ENCODE data around the gene PHF20.
A peak's percentile ranks its signal among the peaks of the same experiment; 100 is the strongest.
"Not testable (repeated sequence)": the region's sequence is repeated elsewhere in the genome, so short reads cannot be mapped to it uniquely, and the experiment has no call there.

Gene PHF20

GRCh38 chr20:35739294-35740163, 32.3 kb upstream of the PHF20 start:
- peak; percentile 92 for DNase-seq (ENCODE audit: low spot score)

- peak; percentile 100 for DNase-seq (ENCODE audit: low spot score)
Observed at GRCh38 chr20:35741892-35742740, 29.7 kb upstream of the PHF20 start, which contains the start of gene RBM39. Gene RBM39, minus strand, starts transcription at chr20:35742260. Its CDS starts 1,386 bp downstream, at chr20:35740874.

GRCh38 chr20:35742741-35743523, 28.9 kb upstream of the PHF20 start:
- DNase-seq (ENCODE audit: low spot score), result peak; percentile 71

GRCh38 chr20:35743693-35744491, 27.9 kb upstream of the PHF20 start:
- DNase-seq (ENCODE audit: low spot score), result no peak

- DNase-seq (ENCODE audit: low spot score), result not testable (repeated sequence)
Observed at GRCh38 chr20:35744492-35744841, 27.3 kb upstream of the PHF20 start.

- DNase-seq (ENCODE audit: low spot score), result no peak
Observed at GRCh38 chr20:35750611-35751010, 21.2 kb upstream of the PHF20 start.

- DNase-seq (ENCODE audit: low spot score), result no peak
Observed at GRCh38 chr20:35756404-35756803, 15.4 kb upstream of the PHF20 start.

- no peak for DNase-seq (ENCODE audit: low spot score)
Observed at GRCh38 chr20:35757098-35757705, 14.6 kb upstream of the PHF20 start.

GRCh38 chr20:35761548-35761947, 10.3 kb upstream of the PHF20 start:
- not testable (repeated sequence) for DNase-seq (ENCODE audit: low spot score)

GRCh38 chr20:35762461-35762860, 9.4 kb upstream of the PHF20 start:
- DNase-seq (ENCODE audit: low spot score), result no peak

GRCh38 chr20:35764936-35765335, 6.9 kb upstream of the PHF20 start:
- DNase-seq (ENCODE audit: low spot score), result not testable (repeated sequence)

- DNase-seq (ENCODE audit: low spot score), result no peak
Observed at GRCh38 chr20:35766843-35767242, 5.0 kb upstream of the PHF20 start.

GRCh38 chr20:35767683-35768481, 3.9 kb upstream of the PHF20 start:
- no peak for DNase-seq (ENCODE audit: low spot score)

- peak; percentile 99 for DNase-seq (ENCODE audit: low spot score)
Observed at GRCh38 chr20:35768731-35769664, 2.8 kb upstream of the PHF20 start.

- DNase-seq (ENCODE audit: low spot score), result no peak
Observed at GRCh38 chr20:35771367-35771688, 487 bp upstream of the PHF20 start.

- DNase-seq (ENCODE audit: low spot score), result peak; percentile 32
Observed at GRCh38 chr20:35772563-35773058, 796 bp downstream of the PHF20 start.

- peak; percentile 62 for DNase-seq (ENCODE audit: low spot score)
Observed at GRCh38 chr20:35773154-35773751, 1.4 kb downstream of the PHF20 start.

GRCh38 chr20:35774391-35774790, 2.6 kb downstream of the PHF20 start:
- no peak for DNase-seq (ENCODE audit: low spot score)
